K562 (cell line): ENCODE results near the gene MAP7D1. TPM values are rescaled to one million over a fixed set of nuclear protein-coding genes. Genes with fewer than 3 reads are reported as not detected.

Experiments used
- CREB1 ChIP-seq, 2 experiments: sonication (generic) in 1 of 2; formaldehyde crosslinking in 1 of 2; IDR thresholded peaks; 2 replicates each; pipeline versions ENCODE4 v1.6.1 to v1.8.0; 2012 to 2022; ENCODE audit warnings: inconsistent platforms in 1 of 2, mild to moderate bottlenecking in 1 of 2, missing genetic modification reagents in 1 of 2, moderate library complexity in 1 of 2
- EP300 ChIP-seq: IDR thresholded peaks from 2 replicates; pipeline ENCODE4 v1.6.1; 2012; ENCODE audit warnings: low read length, improper control_type of control experiment
- HDAC1 ChIP-seq, 2 experiments: fragments of 450-650 bp; IDR thresholded peaks; 2 replicates each; pipeline ENCODE4 v1.6.1; 2016 to 2017; ENCODE audit warnings: inconsistent platforms in 1 of 2, mild to moderate bottlenecking in 1 of 2, moderate library complexity in 1 of 2
- HDAC2 ChIP-seq: fragments of 450-650 bp; IDR thresholded peaks from 2 replicates; pipeline ENCODE4 v1.6.1; 2016; ENCODE audit warnings: mild to moderate bottlenecking
- HDAC6 ChIP-seq: IDR thresholded peaks from 2 replicates; pipeline ENCODE4 v1.6.1; 2012; ENCODE audit warnings: low read depth, mild to moderate bottlenecking, control low read depth, inconsistent platforms, low read length, moderate library complexity
- L3MBTL2 ChIP-seq: fragments of 450-650 bp; IDR thresholded peaks from 2 replicates; pipeline ENCODE4 v1.6.1; 2016; ENCODE audit warnings: mild to moderate bottlenecking, moderate library complexity
- LCOR ChIP-seq: sonication (generic); formaldehyde crosslinking; IDR thresholded peaks from 2 replicates; pipeline ENCODE4 v1.8.0; 2022; ENCODE audit warnings: mild to moderate bottlenecking, missing genetic modification reagents
- NEUROD1 ChIP-seq: fragments of 150-350 bp; IDR thresholded peaks from 2 replicates; pipeline ENCODE4 v1.6.1; 2014; ENCODE audit warnings: borderline replicate concordance, low read length, low read depth; ENCODE audit not compliant: partially characterized antibody
- NFATC3 ChIP-seq: fragments of 450-650 bp; IDR thresholded peaks from 2 replicates; pipeline ENCODE4 v1.6.1; 2017; ENCODE audit warnings: mild to moderate bottlenecking
- NFIC ChIP-seq: fragments of 450-650 bp; IDR thresholded peaks from 2 replicates; pipeline ENCODE4 v1.6.1; 2017; ENCODE audit warnings: mild to moderate bottlenecking, inconsistent platforms
- SAFB ChIP-seq: fragments of 200-400 bp; formaldehyde crosslinking; IDR thresholded peaks from 2 replicates; pipeline ENCODE4 v1.6.1; 2017; ENCODE audit warnings: low read depth, low read length, borderline replicate concordance
- ZC3H4 ChIP-seq: sonication (generic); formaldehyde crosslinking; IDR thresholded peaks from 2 replicates; pipeline ENCODE4 v1.9.0; 2021; ENCODE audit warnings: missing genetic modification reagents, borderline replicate concordance
- ZNF12 ChIP-seq: sonication (generic); formaldehyde crosslinking; IDR thresholded peaks from 2 replicates; pipeline ENCODE4 v1.4.0; 2020; ENCODE audit warnings: mild to moderate bottlenecking, missing genetic modification reagents
- ZNF444 ChIP-seq: fragments of 250-450 bp; sonication (Bioruptor Pico); IDR thresholded peaks from 2 replicates; pipeline ENCODE4 v1.4.0; 2020; ENCODE audit warnings: mild to moderate bottlenecking, moderate library complexity
- ZNF589 ChIP-seq: fragments of 200-800 bp; sonication (Bioruptor generic); IDR thresholded peaks from 2 replicates; pipeline ENCODE4 v1.6.1; 2016; ENCODE audit warnings: low read depth, missing genetic modification characterization, missing compliant biosample characterization
- polyA plus RNA-seq, 8 experiments: library from polyadenylated mRNA; depleted of rRNA in 4 of 8; stranded (reverse) in 5 of 8; unstranded in 3 of 8; fragments of >200 nt; fragmentation: Nextera tagmentation in 2 of 8; fragmentation: Illumina TruSeq in 1 of 8; extraction: Ambion mirVana in 2 of 8; extraction: Trizol in 1 of 8; gene quantifications; 2 replicates each; pipeline versions ENCODE4 v1.2.1 to v1.2.3, GENCODE V29; 2011 to 2014; ENCODE audit warnings: inconsistent platforms in 1 of 8, missing spikeins in 1 of 8
- total RNA-seq, 7 experiments: library from RNA; depleted of rRNA in 6 of 7; stranded (reverse); fragments of >200 nt in 6 of 7; fragmentation: Illumina TruSeq in 2 of 7; extraction: Trizol in 2 of 7; gene quantifications; 2 replicates each; pipeline versions ENCODE4 v1.2.1 to v1.2.3, GENCODE V29; 2011 to 2021; ENCODE audit warnings: low replicate concordance in 1 of 7
- TF ChIP-seq, protein P1 (sequence below): fragments of 450-650 bp; IDR thresholded peaks from 2 replicates; pipeline ENCODE4 v1.6.1; 2014; ENCODE audit warnings: low read depth, mild to moderate bottlenecking, moderate library complexity, borderline replicate concordance
- TF ChIP-seq, protein P2 (sequence below), 2 experiments: fragments of 150-350 bp in 1 of 2; IDR thresholded peaks; 2 replicates each; pipeline ENCODE4 v1.6.1; 2012 to 2016; ENCODE audit warnings: low read depth in 2 of 2, low read length in 2 of 2, mild to moderate bottlenecking in 1 of 2, moderate library complexity in 1 of 2
- TF ChIP-seq, protein P3 (sequence below): fragments of 250-450 bp; sonication (Bioruptor Pico); IDR thresholded peaks from 2 replicates; pipeline ENCODE4 v1.4.0; 2020
- TF ChIP-seq, protein P4 (sequence below): fragments of 450-650 bp; IDR thresholded peaks from 2 replicates; pipeline ENCODE4 v1.6.1; 2016; ENCODE audit warnings: low read depth, mild to moderate bottlenecking, moderate library complexity

The MAP7D1 gene
- total and polyA plus RNA-seq, 9 of the 15 experiments (the other 6 are each of a cell fraction or from before 2014, with no cell fraction given) = 3.6 to 108 (median 34.5) TPM

DNA sequence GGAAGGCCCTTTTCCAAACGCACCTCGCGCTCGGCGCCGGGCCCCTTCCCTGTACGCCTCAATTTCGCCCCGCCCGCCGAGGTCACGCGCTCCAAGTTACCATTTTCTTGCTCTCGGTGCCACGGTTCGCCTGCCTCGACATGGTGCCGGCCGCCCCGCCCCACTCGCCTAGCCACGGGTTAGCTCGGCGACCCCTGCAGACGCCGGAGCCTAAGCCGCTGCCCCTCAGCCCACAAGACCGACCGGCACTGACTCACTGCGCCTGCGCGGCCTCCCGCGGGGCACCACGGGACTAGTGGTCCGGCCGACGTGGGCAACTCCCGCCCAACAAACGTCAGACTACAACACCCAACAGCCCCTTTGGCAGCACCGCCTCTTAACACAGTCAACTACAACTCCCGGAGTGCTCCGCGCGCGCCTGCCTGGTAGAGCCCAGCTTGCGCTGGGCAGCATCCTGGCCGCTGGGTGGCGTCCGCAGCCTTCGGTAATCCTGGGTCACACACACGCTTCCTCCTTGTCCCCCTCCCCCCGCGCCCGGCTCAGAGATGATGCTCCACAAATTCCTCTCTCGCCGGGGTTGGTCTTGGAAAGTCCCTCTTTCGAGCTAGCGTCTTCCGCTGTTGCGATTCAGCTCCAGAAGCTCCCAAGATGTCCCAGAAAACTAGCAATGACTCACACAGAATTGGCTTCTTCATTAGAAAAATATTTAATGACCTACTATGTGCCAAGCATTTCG lies 6.6 kb upstream of the MAP7D1 start, which contains the start of gene TRAPPC3 (continued):
- TF ChIP-seq, protein P1, sequence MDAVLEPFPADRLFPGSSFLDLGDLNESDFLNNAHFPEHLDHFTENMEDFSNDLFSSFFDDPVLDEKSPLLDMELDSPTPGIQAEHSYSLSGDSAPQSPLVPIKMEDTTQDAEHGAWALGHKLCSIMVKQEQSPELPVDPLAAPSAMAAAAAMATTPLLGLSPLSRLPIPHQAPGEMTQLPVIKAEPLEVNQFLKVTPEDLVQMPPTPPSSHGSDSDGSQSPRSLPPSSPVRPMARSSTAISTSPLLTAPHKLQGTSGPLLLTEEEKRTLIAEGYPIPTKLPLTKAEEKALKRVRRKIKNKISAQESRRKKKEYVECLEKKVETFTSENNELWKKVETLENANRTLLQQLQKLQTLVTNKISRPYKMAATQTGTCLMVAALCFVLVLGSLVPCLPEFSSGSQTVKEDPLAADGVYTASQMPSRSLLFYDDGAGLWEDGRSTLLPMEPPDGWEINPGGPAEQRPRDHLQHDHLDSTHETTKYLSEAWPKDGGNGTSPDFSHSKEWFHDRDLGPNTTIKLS = peak; percentile 96
- TF ChIP-seq NFATC3 = no peak
- TF ChIP-seq L3MBTL2 = peak; percentile 69
- TF ChIP-seq HDAC6 = no peak
- TF ChIP-seq, protein P2, sequence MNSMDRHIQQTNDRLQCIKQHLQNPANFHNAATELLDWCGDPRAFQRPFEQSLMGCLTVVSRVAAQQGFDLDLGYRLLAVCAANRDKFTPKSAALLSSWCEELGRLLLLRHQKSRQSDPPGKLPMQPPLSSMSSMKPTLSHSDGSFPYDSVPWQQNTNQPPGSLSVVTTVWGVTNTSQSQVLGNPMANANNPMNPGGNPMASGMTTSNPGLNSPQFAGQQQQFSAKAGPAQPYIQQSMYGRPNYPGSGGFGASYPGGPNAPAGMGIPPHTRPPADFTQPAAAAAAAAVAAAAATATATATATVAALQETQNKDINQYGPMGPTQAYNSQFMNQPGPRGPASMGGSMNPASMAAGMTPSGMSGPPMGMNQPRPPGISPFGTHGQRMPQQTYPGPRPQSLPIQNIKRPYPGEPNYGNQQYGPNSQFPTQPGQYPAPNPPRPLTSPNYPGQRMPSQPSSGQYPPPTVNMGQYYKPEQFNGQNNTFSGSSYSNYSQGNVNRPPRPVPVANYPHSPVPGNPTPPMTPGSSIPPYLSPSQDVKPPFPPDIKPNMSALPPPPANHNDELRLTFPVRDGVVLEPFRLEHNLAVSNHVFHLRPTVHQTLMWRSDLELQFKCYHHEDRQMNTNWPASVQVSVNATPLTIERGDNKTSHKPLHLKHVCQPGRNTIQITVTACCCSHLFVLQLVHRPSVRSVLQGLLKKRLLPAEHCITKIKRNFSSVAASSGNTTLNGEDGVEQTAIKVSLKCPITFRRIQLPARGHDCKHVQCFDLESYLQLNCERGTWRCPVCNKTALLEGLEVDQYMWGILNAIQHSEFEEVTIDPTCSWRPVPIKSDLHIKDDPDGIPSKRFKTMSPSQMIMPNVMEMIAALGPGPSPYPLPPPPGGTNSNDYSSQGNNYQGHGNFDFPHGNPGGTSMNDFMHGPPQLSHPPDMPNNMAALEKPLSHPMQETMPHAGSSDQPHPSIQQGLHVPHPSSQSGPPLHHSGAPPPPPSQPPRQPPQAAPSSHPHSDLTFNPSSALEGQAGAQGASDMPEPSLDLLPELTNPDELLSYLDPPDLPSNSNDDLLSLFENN (IDR thresholded peaks at IDR 0.05; ENCODE audit: low read depth in 2 of 2, low read length in 2 of 2) = peak in 1 of 2 experiments; percentile 51; a peak in 3 of 4 replicates
- peak; percentile 55; the same call in 1 of the 2 replicates for TF ChIP-seq ZNF12 (CRISPR knock-in tag)
- TF ChIP-seq NEUROD1 = peak; percentile 35
- 0 out of 2 replicates have a peak, but pooled peaks have one; percentile 0 for TF ChIP-seq ZC3H4 (CRISPR knock-in tag)
- peak; percentile 77 for TF ChIP-seq LCOR (CRISPR knock-in tag)
- TF ChIP-seq, protein P3, sequence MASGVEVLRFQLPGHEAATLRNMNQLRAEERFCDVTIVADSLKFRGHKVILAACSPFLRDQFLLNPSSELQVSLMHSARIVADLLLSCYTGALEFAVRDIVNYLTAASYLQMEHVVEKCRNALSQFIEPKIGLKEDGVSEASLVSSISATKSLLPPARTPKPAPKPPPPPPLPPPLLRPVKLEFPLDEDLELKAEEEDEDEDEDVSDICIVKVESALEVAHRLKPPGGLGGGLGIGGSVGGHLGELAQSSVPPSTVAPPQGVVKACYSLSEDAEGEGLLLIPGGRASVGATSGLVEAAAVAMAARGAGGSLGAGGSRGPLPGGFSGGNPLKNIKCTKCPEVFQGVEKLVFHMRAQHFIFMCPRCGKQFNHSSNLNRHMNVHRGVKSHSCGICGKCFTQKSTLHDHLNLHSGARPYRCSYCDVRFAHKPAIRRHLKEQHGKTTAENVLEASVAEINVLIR = peak; percentile 73
- peak; percentile 76; the same call in 1 of the 2 replicates for TF ChIP-seq ZNF444 (CRISPR knock-in tag)
- TF ChIP-seq HDAC2 = peak; percentile 17
- peak; percentile 78; the same call in 1 of the 2 replicates for TF ChIP-seq ZNF589 (CRISPR knock-in tag)
- TF ChIP-seq NFIC = peak; percentile 33
- peak; percentile 43; the same call in 1 of the 2 replicates for TF ChIP-seq EP300
- peak in 1 of 2 experiments; percentile 88; a peak in 2 of 4 replicates for TF ChIP-seq HDAC1 (IDR thresholded peaks at IDR 0.05)
- 0 out of 2 replicates have a peak, but pooled peaks have one; percentile 40 for TF ChIP-seq SAFB
- TF ChIP-seq, protein P4, sequence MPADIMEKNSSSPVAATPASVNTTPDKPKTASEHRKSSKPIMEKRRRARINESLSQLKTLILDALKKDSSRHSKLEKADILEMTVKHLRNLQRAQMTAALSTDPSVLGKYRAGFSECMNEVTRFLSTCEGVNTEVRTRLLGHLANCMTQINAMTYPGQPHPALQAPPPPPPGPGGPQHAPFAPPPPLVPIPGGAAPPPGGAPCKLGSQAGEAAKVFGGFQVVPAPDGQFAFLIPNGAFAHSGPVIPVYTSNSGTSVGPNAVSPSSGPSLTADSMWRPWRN = no peak
- TF ChIP-seq CREB1 (IDR thresholded peaks at IDR 0.05) = peak; percentile 85
- peak; percentile 92 for TF ChIP-seq CREB1 (CRISPR knock-in tag; IDR thresholded peaks at IDR 0.05)
